Activated CD8-positive, alpha-beta memory T cell treated with anti-CD3 and anti-CD28 coated beads for 48 hours (primary cell): ENCODE results near the gene TRIM26.
"Not testable (repeated sequence)": the region's sequence is repeated elsewhere in the genome, so short reads cannot be mapped to it uniquely, and the experiment has no call there.

Experiments
- DNase-seq, 3 experiments: peaks; one replicate each; pipeline ENCODE4 v3.0.0-alpha.2; 2020; ENCODE audit warnings: low read depth in 2 of 3, low spot score in 2 of 3

Gene TRIM26

GRCh38 chr6:30212865-30213666, at the start of gene TRIM26:
TSS of gene TRIM26 (minus strand) at chr6:30213406. CDS start at chr6:30199103, 14,303 bp downstream.
- peak; percentile 84 to 94 (median 92) for DNase-seq

GRCh38 chr6:30260036-30260504, 46.9 kb upstream of the TRIM26 start:
- no peak for DNase-seq

GRCh38 chr6:30259140-30260035, 46.2 kb upstream of the TRIM26 start:
- DNase-seq: peak; percentile 25 to 48 (median 32)

GRCh38 chr6:30258204-30258603, 45.0 kb upstream of the TRIM26 start:
- DNase-seq: no peak

GRCh38 chr6:30252417-30252816, 39.2 kb upstream of the TRIM26 start:
- DNase-seq: not testable (repeated sequence)

- no peak for DNase-seq
Observed at GRCh38 chr6:30244560-30244959, 31.4 kb upstream of the TRIM26 start.

GRCh38 chr6:30238178-30238795, 25.1 kb upstream of the TRIM26 start:
- no peak for DNase-seq

- no peak for DNase-seq
Observed at GRCh38 chr6:30234356-30234755, 21.1 kb upstream of the TRIM26 start.

- DNase-seq: no peak
Observed at GRCh38 chr6:30231067-30231466, 17.9 kb upstream of the TRIM26 start.

GRCh38 chr6:30227763-30228487, 14.7 kb upstream of the TRIM26 start:
- peak in 1 of 3 experiments; percentile 6 for DNase-seq

- DNase-seq: no peak
Observed at GRCh38 chr6:30227242-30227722, 14.1 kb upstream of the TRIM26 start.

GRCh38 chr6:30223339-30223738, 10.1 kb upstream of the TRIM26 start:
- DNase-seq: no peak

- DNase-seq: not testable (repeated sequence)
Observed at GRCh38 chr6:30221956-30222355, 8.8 kb upstream of the TRIM26 start.

GRCh38 chr6:30221395-30221794, 8.2 kb upstream of the TRIM26 start:
- not testable (repeated sequence) for DNase-seq

GRCh38 chr6:30219244-30219643, 6.0 kb upstream of the TRIM26 start:
- no peak for DNase-seq

- DNase-seq: no peak
Observed at GRCh38 chr6:30216096-30216495, 2.9 kb upstream of the TRIM26 start.

- DNase-seq: no peak
Observed at GRCh38 chr6:30214657-30214982, 1.4 kb upstream of the TRIM26 start.

GRCh38 chr6:30213957-30214656, 901 bp upstream of the TRIM26 start:
- DNase-seq: peak; percentile 44 to 63 (median 51)

- no peak for DNase-seq
Observed at GRCh38 chr6:30213667-30213956, 406 bp upstream of the TRIM26 start.

- DNase-seq: no peak
Observed at GRCh38 chr6:30211899-30212298, 1.3 kb downstream of the TRIM26 start.
